Loucy (cell line): Measurements from ENCODE around the gene DUSP16.

Experiments used
- EZH2phosphoT487 ChIP-seq: fragments of 200-600 bp; IDR thresholded peaks from 2 replicates; pipeline ENCODE4 v1.6.1; 2018; ENCODE audit warnings: antibody characterized with exemption, mild to moderate bottlenecking, moderate library complexity, borderline replicate concordance
- TF ChIP-seq, protein P1 (sequence below): fragments of 200-600 bp; sonication (generic); conservative IDR thresholded peaks from 2 replicates; pipeline ENCODE4 v1.5.1; 2014; ENCODE audit warnings: mild to moderate bottlenecking, antibody characterized with exemption, low read length

DNA sequence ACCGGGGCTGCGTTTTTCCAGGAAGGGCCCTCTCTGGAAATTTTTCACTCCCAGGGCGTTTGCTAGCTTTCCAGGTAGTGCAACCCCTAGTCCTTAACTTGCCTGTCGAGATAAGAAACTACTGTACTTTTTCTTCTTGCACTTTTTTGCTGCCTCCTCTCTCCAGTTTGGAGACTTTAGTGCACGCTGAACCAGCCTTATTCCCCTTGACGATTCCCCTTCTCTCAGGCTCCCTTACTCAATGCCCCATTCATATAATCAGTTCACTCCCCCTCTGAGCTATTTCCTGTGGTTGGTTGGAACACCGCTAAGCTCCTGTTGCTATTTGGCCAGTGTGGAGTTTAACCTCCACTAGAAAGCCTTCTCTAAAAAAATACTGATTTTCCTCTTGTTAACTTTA lies 49.7 kb upstream of the DUSP16 start:
- TF ChIP-seq, protein P1, sequence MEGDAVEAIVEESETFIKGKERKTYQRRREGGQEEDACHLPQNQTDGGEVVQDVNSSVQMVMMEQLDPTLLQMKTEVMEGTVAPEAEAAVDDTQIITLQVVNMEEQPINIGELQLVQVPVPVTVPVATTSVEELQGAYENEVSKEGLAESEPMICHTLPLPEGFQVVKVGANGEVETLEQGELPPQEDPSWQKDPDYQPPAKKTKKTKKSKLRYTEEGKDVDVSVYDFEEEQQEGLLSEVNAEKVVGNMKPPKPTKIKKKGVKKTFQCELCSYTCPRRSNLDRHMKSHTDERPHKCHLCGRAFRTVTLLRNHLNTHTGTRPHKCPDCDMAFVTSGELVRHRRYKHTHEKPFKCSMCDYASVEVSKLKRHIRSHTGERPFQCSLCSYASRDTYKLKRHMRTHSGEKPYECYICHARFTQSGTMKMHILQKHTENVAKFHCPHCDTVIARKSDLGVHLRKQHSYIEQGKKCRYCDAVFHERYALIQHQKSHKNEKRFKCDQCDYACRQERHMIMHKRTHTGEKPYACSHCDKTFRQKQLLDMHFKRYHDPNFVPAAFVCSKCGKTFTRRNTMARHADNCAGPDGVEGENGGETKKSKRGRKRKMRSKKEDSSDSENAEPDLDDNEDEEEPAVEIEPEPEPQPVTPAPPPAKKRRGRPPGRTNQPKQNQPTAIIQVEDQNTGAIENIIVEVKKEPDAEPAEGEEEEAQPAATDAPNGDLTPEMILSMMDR, result no peak
- TF ChIP-seq EZH2phosphoT487, result no peak
